ENCODE results near the gene EPB41L1.

Gene EPB41L1

GRCh38 chr20:36243726-36244125, 89.2 kb downstream of the EPB41L1 start:
- no peak overlapping the region for H3K4me3 ChIP-seq
- no peak for DNase-seq
- peaks cover 0 to 9% (median 0%) of the 10 kb centered on the region in 4 donors for H3K4me1 ChIP-seq
- peaks cover 56 to 94% (median 85%) of the 10 kb centered on the region in 3 donors for H3K36me3 ChIP-seq
- no peak for TF ChIP-seq CTCF (IDR thresholded peaks at IDR 0.05)
- H3K27me3 ChIP-seq: no peaks in the 10 kb centered on the region
- intact Hi-C loops (cut with DNase I; ENCODE audit: low total_unique reads): no loop called here
- no peaks in the 10 kb centered on the region for H3K9me3 ChIP-seq
- no peak overlapping the region for H3K27ac ChIP-seq

- DNase-seq: no peak
- no peaks in the 10 kb centered on the region for H3K9me3 ChIP-seq
- intact Hi-C loops (cut with DNase I; ENCODE audit: low total_unique reads): no loop called here
- no peak for TF ChIP-seq CTCF (IDR thresholded peaks at IDR 0.05)
- no peak overlapping the region for H3K27ac ChIP-seq
- H3K4me3 ChIP-seq: no peak overlapping the region
- H3K36me3 ChIP-seq: peaks cover 58 to 94% (median 87%) of the 10 kb centered on the region in 3 donors
- H3K4me1 ChIP-seq: peaks cover 0 to 2% (median 0%) of the 10 kb centered on the region in 4 donors
- no peaks in the 10 kb centered on the region for H3K27me3 ChIP-seq
These were observed 91.9 kb downstream of the EPB41L1 start for GRCh38 chr20:36246401-36246800.

DNA sequence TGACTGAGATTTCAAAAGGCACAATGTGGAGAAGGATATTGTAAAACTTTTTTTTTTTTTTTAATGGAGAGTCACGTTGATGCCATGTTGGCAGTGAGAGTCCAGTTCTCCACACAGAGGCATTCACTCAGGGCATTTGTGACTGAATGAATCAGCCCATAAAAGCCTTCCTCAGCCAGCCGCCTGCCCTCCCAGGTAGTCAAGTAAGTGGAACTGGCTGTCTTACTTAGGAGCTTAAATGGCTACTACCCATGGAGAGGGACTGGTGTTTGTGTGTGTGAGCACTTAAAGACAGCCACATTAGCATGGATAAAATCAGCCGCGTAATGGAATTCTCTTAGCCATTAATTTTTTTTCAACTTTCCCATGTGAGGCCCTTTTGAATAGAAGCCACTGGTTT, 94.3 kb downstream of the EPB41L1 start:
- Histone ChIP-seq H3K36me3 (peaks cover 58 to 93% (median 83%) of the 10 kb centered on the region in 3 donors), H3K27me3 (no peaks in the 10 kb centered on the region), H3K9me3 (no peaks in the 10 kb centered on the region), H3K4me1 (no peaks in the 10 kb centered on the region), H3K27ac (no peak overlapping the region), H3K4me3 (no peak overlapping the region)
- no peak for TF ChIP-seq CTCF (IDR thresholded peaks at IDR 0.05)
- DNase-seq: no peak
- intact Hi-C loops (cut with DNase I; ENCODE audit: low total_unique reads): no loop called here

DNA sequence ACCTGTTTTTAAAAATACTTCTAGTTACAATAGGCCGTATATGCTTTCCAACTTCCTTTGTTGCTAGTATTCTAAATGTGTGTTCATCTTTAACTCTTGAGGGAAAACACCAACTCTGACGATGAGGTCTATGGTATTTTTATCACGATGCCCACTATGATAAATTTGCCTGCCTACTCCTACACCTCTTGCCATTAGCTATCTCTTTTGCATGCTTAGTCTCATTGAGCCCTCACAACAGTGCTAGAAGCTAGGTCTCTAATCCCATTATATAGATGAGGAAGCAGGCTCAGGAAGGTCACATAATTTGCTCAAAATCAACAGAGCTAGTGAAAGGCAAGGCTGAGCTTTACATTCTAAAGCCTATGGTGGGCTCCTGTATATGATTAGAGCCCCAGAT, 94.9 kb downstream of the EPB41L1 start:
- no peak for TF ChIP-seq CTCF (IDR thresholded peaks at IDR 0.05)
- H3K27ac ChIP-seq: no peak overlapping the region

DNA sequence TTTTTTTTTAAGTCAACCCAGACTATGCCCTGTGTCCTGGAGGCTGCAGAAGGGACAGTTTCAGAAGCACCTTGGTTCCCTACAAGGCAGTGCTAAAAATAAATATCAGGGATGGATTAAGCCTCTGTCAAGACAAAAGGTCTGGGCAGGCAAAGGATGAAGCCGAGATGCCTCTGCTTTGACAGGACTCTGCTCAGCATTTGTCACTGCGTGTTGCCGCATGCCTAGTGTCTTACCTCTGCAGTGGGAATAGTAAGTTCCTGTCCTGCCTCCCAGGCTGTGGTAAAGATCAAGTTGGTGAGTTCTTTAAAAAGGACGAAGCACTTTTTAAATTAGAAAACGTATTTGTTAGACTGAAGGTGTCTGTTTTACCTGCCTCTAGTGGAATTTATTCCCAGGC, 96.9 kb downstream of the EPB41L1 start:
- no peak for TF ChIP-seq CTCF (IDR thresholded peaks at IDR 0.05)
- intact Hi-C loops (cut with DNase I; ENCODE audit: low total_unique reads): no loop called here
- DNase-seq: no peak
- H3K4me3 ChIP-seq: no peak overlapping the region
- no peaks in the 10 kb centered on the region for H3K9me3 ChIP-seq
- H3K4me1 ChIP-seq: no peaks in the 10 kb centered on the region
- no peaks in the 10 kb centered on the region for H3K27me3 ChIP-seq
- peaks cover 47 to 86% (median 76%) of the 10 kb centered on the region in 3 donors for H3K36me3 ChIP-seq
- no peak overlapping the region for H3K27ac ChIP-seq

More for the DNA sequence above, 94.9 kb downstream of the EPB41L1 start:
- no peaks in the 10 kb centered on the region for H3K9me3 ChIP-seq
- H3K4me1 ChIP-seq: no peaks in the 10 kb centered on the region
- no peaks in the 10 kb centered on the region for H3K27me3 ChIP-seq
- no peak for DNase-seq
- intact Hi-C loops (cut with DNase I; ENCODE audit: low total_unique reads): no loop called here
- H3K4me3 ChIP-seq: no peak overlapping the region
- H3K36me3 ChIP-seq: peaks cover 56 to 88% (median 82%) of the 10 kb centered on the region in 3 donors

GRCh38 chr20:36252511-36252910, 98.0 kb downstream of the EPB41L1 start:
- intact Hi-C loops (cut with DNase I; ENCODE audit: low total_unique reads): no loop called here
- TF ChIP-seq CTCF (IDR thresholded peaks at IDR 0.05): no peak
- no peaks in the 10 kb centered on the region for H3K27me3 ChIP-seq
- no peaks in the 10 kb centered on the region for H3K4me1 ChIP-seq
- DNase-seq: peak in 1 of 2 donors; percentile 3
- H3K9me3 ChIP-seq: no peaks in the 10 kb centered on the region
- no peak overlapping the region for H3K27ac ChIP-seq
- peaks cover 39 to 85% (median 72%) of the 10 kb centered on the region in 3 donors for H3K36me3 ChIP-seq
- no peak overlapping the region for H3K4me3 ChIP-seq
